Measurements from ENCODE around the gene RAB38.

The RAB38 gene

GRCh38 chr11:88167853-88168252 lies 7.4 kb downstream of the RAB38 start:
- CTCF ChIA-PET: no interaction called here
- no peak for TF ChIP-seq CTCF (conservative IDR thresholded peaks at IDR 0.05; ENCODE audit: low read depth)
- DNase-seq (ENCODE audit: low spot score): no peak
- H3K27ac ChIP-seq: no peak overlapping the region
- POLR2A ChIA-PET (ENCODE audit: low non-redundant PET): no interaction called here

GRCh38 chr11:88164806-88165585 lies 10.2 kb downstream of the RAB38 start:
- no peak overlapping the region for H3K27ac ChIP-seq
- CTCF ChIA-PET: no interaction called here
- no peak for TF ChIP-seq CTCF (conservative IDR thresholded peaks at IDR 0.05; ENCODE audit: low read depth)
- POLR2A ChIA-PET (ENCODE audit: low non-redundant PET): no interaction called here
- no peak for DNase-seq (ENCODE audit: low spot score)

DNA sequence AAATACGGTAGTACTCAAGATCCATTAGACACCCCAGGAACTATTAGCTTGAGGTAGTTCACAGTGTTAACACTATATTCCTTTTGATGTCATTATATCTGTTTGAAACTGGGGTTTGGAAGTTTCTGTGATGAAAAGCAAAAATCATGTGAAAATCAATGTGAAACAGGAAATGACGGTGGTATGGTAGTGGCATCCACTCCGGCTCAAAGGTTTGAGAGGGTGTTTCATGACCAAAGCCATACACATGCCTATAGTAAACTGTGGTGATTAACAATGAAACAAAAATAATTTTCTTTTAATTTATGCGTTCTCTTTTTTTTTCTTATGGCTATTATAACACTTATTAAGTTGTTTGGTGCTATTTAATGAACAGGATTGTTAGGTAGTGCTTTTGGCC lies 10.9 kb downstream of the RAB38 start:
- no peak for TF ChIP-seq CTCF (conservative IDR thresholded peaks at IDR 0.05; ENCODE audit: low read depth)
- CTCF ChIA-PET: no interaction called here
- POLR2A ChIA-PET (ENCODE audit: low non-redundant PET): no interaction called here
- no peak overlapping the region for H3K27ac ChIP-seq
- no peak for DNase-seq (ENCODE audit: low spot score)

GRCh38 chr11:88158081-88158480 lies 17.2 kb downstream of the RAB38 start:
- no peak overlapping the region for H3K27ac ChIP-seq
- CTCF ChIA-PET: interaction anchor here (0.6 kb wide), 1 partner anchor 214 kb away, joined by 3 read pairs; no protein-coding TSS in a partner anchor
- POLR2A ChIA-PET (ENCODE audit: low non-redundant PET): no interaction called here
- no peak for TF ChIP-seq CTCF (conservative IDR thresholded peaks at IDR 0.05; ENCODE audit: low read depth)
- no peak for DNase-seq (ENCODE audit: low spot score)

DNA sequence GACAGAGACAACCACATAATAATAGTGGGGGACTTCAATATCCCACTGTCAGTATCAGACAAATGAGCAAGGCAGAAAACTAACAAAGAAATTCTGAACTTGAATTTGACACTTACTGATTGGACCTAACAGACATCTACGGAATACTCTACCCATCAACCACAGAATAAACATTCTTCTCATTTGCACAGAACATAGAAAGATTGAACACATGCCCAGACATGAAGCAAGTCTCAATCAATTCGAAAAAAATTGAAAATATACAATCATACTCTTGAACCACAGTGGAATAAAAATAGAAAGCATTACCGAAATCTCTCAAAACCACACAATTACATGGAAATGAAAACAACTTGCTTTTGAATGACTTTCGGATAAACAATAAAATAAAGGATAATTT lies 17.9 kb downstream of the RAB38 start:
- no peak overlapping the region for H3K27ac ChIP-seq
- ChIA-PET POLR2A (ENCODE audit: low non-redundant PET) (no interaction called here), CTCF (interaction anchor here (0.6 kb wide), 1 partner anchor 214 kb away, joined by 3 read pairs; no protein-coding TSS in a partner anchor)
- no peak for TF ChIP-seq CTCF (conservative IDR thresholded peaks at IDR 0.05; ENCODE audit: low read depth)
- DNase-seq (ENCODE audit: low spot score): no peak

- TF ChIP-seq CTCF (conservative IDR thresholded peaks at IDR 0.05; ENCODE audit: low read depth): no peak
- no peak overlapping the region for H3K27ac ChIP-seq
- ChIA-PET POLR2A (ENCODE audit: low non-redundant PET) (no interaction called here), CTCF (no interaction called here)
- DNase-seq (ENCODE audit: low spot score): no peak
These were observed 22.9 kb downstream of the RAB38 start for GRCh38 chr11:88152381-88152780.

Data from RWPE1 (cell line).